OCI-LY7 (cell line): ENCODE measurements around the gene PSD2.

ENCODE experiments used
- CTCF ChIP-seq: fragments of 200-600 bp; sonication (generic); conservative IDR thresholded peaks from 2 replicates; pipeline ENCODE4 v1.5.1; 2014; ENCODE audit warnings: mild to moderate bottlenecking, antibody characterized with exemption, low read length, moderate library complexity, mixed read lengths
- EZH2phosphoT487 ChIP-seq: fragments of 200-600 bp; sonication (generic); IDR thresholded peaks from 2 replicates; pipeline ENCODE4 v1.6.1; 2018; ENCODE audit warnings: low read depth, borderline replicate concordance, mild to moderate bottlenecking, mixed run types, antibody characterized with exemption, low read length, moderate library complexity, mixed read lengths

GRCh38 chr5:139761501-139761900 is 34.1 kb upstream of the PSD2 start:
- TF ChIP-seq CTCF = no peak
- TF ChIP-seq EZH2phosphoT487 = no peak
